ENCODE results near the gene PALM.
"Not testable (repeated sequence)": the region's sequence is repeated elsewhere in the genome, so short reads cannot be mapped to it uniquely, and the experiment has no call there.

The PALM gene

GRCh38 chr19:732148-733069 lies 23.7 kb downstream of the PALM start:
- no peak for DNase-seq (ENCODE audit: low read depth in 3 of 3)

GRCh38 chr19:734716-735115 lies 26.0 kb downstream of the PALM start:
- DNase-seq (ENCODE audit: low read depth in 3 of 3): no peak

DNA sequence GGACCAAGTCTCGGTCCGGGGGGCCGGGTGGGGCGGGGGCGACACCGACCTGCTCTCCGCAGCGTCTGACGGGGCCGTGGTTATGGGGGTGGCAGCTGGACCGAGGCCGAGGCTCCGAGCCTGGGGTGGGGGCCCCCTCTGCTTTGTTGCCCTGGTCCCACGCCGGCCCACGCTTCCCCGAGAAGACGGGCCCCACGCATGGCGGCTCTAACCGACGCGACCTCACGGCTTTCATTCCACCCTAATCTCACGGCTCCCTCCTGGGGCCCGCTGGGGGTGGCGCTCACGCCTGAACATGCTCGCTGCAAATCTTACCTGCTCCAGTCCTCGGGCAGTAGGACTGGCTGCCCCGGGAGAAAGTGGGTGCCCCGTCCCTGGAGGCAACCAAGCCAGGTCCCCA lies 27.4 kb downstream of the PALM start:
- no peak for DNase-seq (ENCODE audit: low read depth in 3 of 3)

DNA sequence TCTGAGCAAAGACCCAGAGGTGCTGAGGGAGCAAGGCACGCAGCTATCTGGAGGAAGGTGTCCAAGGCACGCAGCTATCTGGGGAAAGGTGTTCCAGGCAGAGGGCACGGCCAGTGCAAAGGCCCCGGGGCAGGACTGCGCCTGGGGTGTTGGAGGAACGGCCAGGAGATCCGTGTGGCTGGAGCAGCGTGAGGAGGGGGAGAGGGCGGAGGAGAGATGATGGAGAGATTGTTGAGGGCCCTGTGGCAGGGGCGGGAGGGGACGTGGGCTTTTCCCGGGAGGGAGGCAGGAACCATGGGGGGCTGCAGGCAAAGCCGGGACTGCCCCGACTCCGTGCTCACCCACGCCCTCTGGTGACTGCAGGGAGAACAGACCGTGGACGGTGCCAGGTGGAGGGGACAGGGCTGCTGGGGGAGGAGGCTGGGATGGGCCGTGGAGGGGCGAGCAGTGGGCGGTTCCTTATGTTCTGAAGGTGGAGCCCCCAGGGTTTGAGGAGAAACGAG lies 28.9 kb downstream of the PALM start:
- DNase-seq (ENCODE audit: low read depth in 3 of 3): peak; percentile 25 to 52 (median 42)

- DNase-seq (ENCODE audit: low read depth in 3 of 3): no peak
These were observed 29.9 kb downstream of the PALM start for GRCh38 chr19:738509-739128.

GRCh38 chr19:739998-740715 lies 31.4 kb downstream of the PALM start:
- DNase-seq (ENCODE audit: low read depth in 3 of 3): no peak

GRCh38 chr19:740816-741505 lies 32.2 kb downstream of the PALM start:
- DNase-seq (ENCODE audit: low read depth in 3 of 3): not testable (repeated sequence)

- no peak for DNase-seq (ENCODE audit: low read depth in 3 of 3)
These were observed 32.9 kb downstream of the PALM start for GRCh38 chr19:741506-742131.

DNA sequence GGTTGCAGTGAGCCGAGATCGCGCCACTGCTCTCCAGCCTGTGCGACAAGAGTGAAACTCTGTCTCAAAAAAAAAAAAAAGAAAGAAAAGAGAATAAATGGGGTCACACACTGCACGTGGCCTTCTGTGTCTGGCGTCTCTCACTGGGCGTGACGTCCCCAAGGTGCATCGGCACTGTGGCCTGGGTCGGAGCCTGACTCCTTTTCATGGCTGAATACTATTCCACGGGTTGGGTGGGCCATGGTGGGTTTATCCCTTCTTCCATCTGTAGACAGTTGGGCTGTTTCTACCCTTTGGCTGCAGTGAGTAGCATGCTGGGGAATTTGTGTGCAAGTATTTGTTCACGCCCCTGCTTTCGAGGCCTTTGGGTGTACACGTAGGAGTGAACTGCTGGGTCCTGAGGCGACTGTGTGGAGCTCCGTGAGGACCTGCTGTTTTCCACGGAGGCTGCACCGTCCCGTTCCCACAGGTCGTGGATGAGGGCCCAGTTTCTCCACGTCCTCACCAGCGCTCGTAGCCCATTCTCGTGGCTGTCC lies 33.9 kb downstream of the PALM start:
- DNase-seq (ENCODE audit: low read depth in 3 of 3): no peak

GRCh38 chr19:743168-743687 lies 34.5 kb downstream of the PALM start:
- no peak for DNase-seq (ENCODE audit: low read depth in 3 of 3)

GRCh38 chr19:745138-745537 lies 36.4 kb downstream of the PALM start:
- not testable (repeated sequence) for DNase-seq (ENCODE audit: low read depth in 3 of 3)

- DNase-seq (ENCODE audit: low read depth in 3 of 3): no peak
These were observed 37.6 kb downstream of the PALM start for GRCh38 chr19:746208-746819.

GRCh38 chr19:746956-747355 lies 38.2 kb downstream of the PALM start:
- no peak for DNase-seq (ENCODE audit: low read depth in 3 of 3)

GRCh38 chr19:747432-748273 lies 38.9 kb downstream of the PALM start:
- no peak for DNase-seq (ENCODE audit: low read depth in 3 of 3)

DNA sequence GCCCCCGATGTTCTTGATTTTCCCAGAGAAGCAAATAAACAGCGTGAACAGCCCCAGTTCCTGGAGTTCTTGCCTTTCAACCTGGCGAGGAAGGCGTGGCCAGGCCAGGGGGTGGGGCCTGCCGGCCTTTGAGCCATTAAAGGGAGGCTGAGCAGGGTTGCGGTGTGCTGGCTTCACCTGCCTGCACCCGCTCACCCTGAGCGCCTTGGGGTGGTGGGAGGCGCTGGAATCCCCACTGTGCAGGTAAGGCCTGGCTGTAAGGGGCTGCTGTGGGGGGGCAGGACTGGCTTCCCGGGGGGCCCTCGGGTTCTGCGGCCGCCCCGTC lies 39.5 kb downstream of the PALM start:
- DNase-seq (ENCODE audit: low read depth in 3 of 3): no peak

- no peak for DNase-seq (ENCODE audit: low read depth in 3 of 3)
These were observed 41.1 kb downstream of the PALM start for GRCh38 chr19:749811-750210.

- DNase-seq (ENCODE audit: low read depth in 3 of 3): no peak
These were observed 42.1 kb downstream of the PALM start, which contains the start of gene MISP for GRCh38 chr19:750640-751423. Gene MISP (plus strand): TSS chr19:751112. CDS start chr19:756947, 5,835 bp downstream.

DNA sequence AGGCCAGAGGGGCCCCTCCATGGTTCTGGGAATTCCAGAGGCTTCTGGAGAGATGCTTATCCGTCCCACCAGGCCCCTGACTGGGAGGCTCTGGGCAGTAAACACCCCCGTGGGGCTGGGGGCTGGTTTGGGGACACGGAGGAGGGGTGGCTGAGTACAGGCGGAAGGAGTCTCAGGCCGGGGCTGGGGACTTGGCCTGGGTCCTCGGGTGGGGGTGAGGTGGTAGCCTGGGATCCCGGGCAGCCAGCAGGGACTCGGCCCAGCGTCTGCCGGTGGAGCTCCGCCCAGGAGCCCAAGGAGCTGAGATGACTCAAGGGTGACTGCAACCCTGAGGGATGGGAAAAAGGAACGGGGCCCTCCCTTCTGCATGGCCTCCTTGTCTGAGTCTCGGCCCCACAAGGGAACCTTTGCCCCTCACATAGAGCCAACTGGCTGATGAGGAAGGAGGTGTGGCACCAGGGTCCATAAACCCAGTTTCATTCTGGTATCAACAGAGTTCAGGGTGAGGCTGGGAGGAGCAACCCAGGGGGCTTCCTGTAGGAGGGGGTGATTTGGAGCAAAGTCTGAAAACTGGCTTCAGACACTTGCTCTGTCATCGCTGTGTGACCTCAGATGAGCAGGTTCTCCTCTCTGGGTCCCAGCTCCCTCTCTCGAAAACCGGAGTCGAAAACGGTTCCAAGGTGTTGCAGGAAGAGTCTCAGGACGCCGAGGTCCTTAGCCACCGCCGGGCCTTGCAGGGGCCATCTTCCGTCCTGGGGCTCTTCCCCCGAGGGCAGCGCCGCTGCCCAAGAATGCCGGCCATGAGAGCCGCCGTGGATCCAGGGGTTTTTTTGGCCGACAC lies 43.0 kb downstream of the PALM start:
- DNase-seq (ENCODE audit: low read depth in 3 of 3): no peak
